IMR-90 (cell line): Measurements from ENCODE around the gene LGALS14. TPM values are rescaled to one million over a fixed set of nuclear protein-coding genes. Genes with fewer than 3 reads are reported as not detected.

Experiments used
- ATAC-seq: fragments of 200-7000 bp; cut with Tn5 transposase; 2 replicates; pipeline ENCODE4 v1.9.1; 2020; ENCODE audit warnings: low read depth, mild to moderate bottlenecking, moderate library complexity
- BruUV-seq: library from RNA; stranded (reverse); fragments of 400-500 nt; replicated peaks from 2 replicates; lab custom pipeline; 2021; lab: Mats Ljungman, UMichigan
- CTCF ChIA-PET: fragments of 300-600 bp; formaldehyde crosslinking; extraction: SDS; loops from one replicate; lab custom pipeline; 2021; ENCODE audit warnings: antibody characterized with exemption; lab: Yijun Ruan, JAX
- POLR2A ChIA-PET: fragments of 300-600 bp; sonication (Branson Sonifier 250); formaldehyde crosslinking; loops from one replicate; lab custom pipeline; 2022; ENCODE audit warnings: antibody characterized with exemption; ENCODE audit not compliant: unreplicated experiment; lab: Charles Lee
- DNase-seq: peaks from one replicate; pipeline ENCODE4 v3.0.0; 2013
- H2AFZ ChIP-seq: replicated peaks from 2 replicates; pipeline ENCODE3; 2013; ENCODE audit warnings: low read length, mild to moderate bottlenecking; ENCODE audit not compliant: poor library complexity
- H2AK5ac ChIP-seq: 2 replicates; pipeline ENCODE4 v1.6.1; 2013; ENCODE audit warnings: low read depth, low read length, inconsistent platforms
- H2AK9ac ChIP-seq: replicated peaks from 2 replicates; pipeline ENCODE3; 2013; ENCODE audit warnings: mild to moderate bottlenecking, low read depth, low read length, moderate library complexity; ENCODE audit not compliant: poor library complexity
- H2BK120ac ChIP-seq: 2 replicates; pipeline ENCODE4 v1.6.1; 2013; ENCODE audit warnings: low read depth, low read length, inconsistent platforms
- H2BK15ac ChIP-seq: 3 replicates; pipeline ENCODE4 v1.6.1; 2013; ENCODE audit warnings: low read depth, low read length, inconsistent platforms
- H2BK20ac ChIP-seq: 2 replicates; pipeline ENCODE4 v1.6.1; 2013; ENCODE audit warnings: low read depth, mild to moderate bottlenecking, inconsistent platforms, low read length, moderate library complexity
- H2BK5ac ChIP-seq: 2 replicates; pipeline ENCODE4 v1.6.1; 2013; ENCODE audit warnings: mild to moderate bottlenecking, low read depth, low read length, inconsistent platforms; ENCODE audit not compliant: poor library complexity, severe bottlenecking
- H3K14ac ChIP-seq: replicated peaks from 2 replicates; pipeline ENCODE4 v1.6.1; 2013; ENCODE audit warnings: low read depth, low read length, inconsistent platforms
- H3K18ac ChIP-seq: 2 replicates; pipeline ENCODE4 v1.6.1; 2013; ENCODE audit warnings: low read depth, low read length, control low read depth
- H3K23ac ChIP-seq: 2 replicates; pipeline ENCODE4 v1.6.1; 2013; ENCODE audit warnings: low read depth, low read length, inconsistent platforms
- H3K27ac ChIP-seq: 2 replicates; pipeline ENCODE4 v1.5.1; 2013; ENCODE audit warnings: mild to moderate bottlenecking, control low read depth, low read length; ENCODE audit not compliant: insufficient read depth
- H3K27me3 ChIP-seq: 2 replicates; pipeline ENCODE4 v1.6.1; 2013; ENCODE audit warnings: low read length; ENCODE audit not compliant: control insufficient read depth, insufficient read depth
- H3K36me3 ChIP-seq: 2 replicates; pipeline ENCODE4 v1.6.1; 2013; ENCODE audit warnings: low read length, mixed read lengths; ENCODE audit not compliant: control insufficient read depth, insufficient read depth
- H3K4ac ChIP-seq: 2 replicates; pipeline ENCODE4 v1.6.1; 2013; ENCODE audit warnings: low read depth, low read length, inconsistent platforms
- H3K4me1 ChIP-seq: 2 replicates; pipeline ENCODE4 v1.6.1; 2013; ENCODE audit warnings: low read length, mixed read lengths; ENCODE audit not compliant: control insufficient read depth, insufficient read depth
- H3K4me2 ChIP-seq: 2 replicates; pipeline ENCODE4 v1.6.1; 2013; ENCODE audit warnings: low read depth, mild to moderate bottlenecking, control low read depth, low read length, moderate library complexity
- H3K4me3 ChIP-seq: 2 replicates; pipeline ENCODE4 v1.5.1; 2013; ENCODE audit warnings: low read depth, mild to moderate bottlenecking, control low read depth, low read length, moderate library complexity; ENCODE audit not compliant: insufficient read depth
- H3K56ac ChIP-seq: 2 replicates; pipeline ENCODE4 v1.6.1; 2013; ENCODE audit warnings: low read length, inconsistent platforms; ENCODE audit not compliant: insufficient read depth; ENCODE audit errors: extremely low read depth
- H3K79me1 ChIP-seq, 2 experiments: 2 replicates each; pipeline ENCODE4 v1.6.1; 2013; ENCODE audit warnings: low read length in 2 of 2, inconsistent platforms in 1 of 2, low read depth in 1 of 2
- H3K9ac ChIP-seq: 2 replicates; pipeline ENCODE4 v1.6.1; 2013; ENCODE audit warnings: low read depth, low read length, control low read depth
- H3K9me1 ChIP-seq: 2 replicates; pipeline ENCODE4 v1.6.1; 2013; ENCODE audit warnings: low read length, inconsistent platforms; ENCODE audit not compliant: insufficient read depth
- H3K9me3 ChIP-seq: 2 replicates; pipeline ENCODE4 v1.6.1; 2013; ENCODE audit warnings: low read length; ENCODE audit not compliant: control insufficient read depth, insufficient read depth
- H4K20me1 ChIP-seq: 2 replicates; pipeline ENCODE4 v1.6.1; 2013; ENCODE audit warnings: low read length, inconsistent platforms; ENCODE audit not compliant: insufficient read depth
- H4K5ac ChIP-seq: 2 replicates; pipeline ENCODE4 v1.6.1; 2013; ENCODE audit warnings: mild to moderate bottlenecking, low read depth, low read length, control low read depth
- H4K8ac ChIP-seq, 2 experiments: 2 replicates each; pipeline ENCODE4 v1.6.1; 2013; ENCODE audit warnings: low read depth in 2 of 2, low read length in 2 of 2, control low read depth in 1 of 2, inconsistent platforms in 1 of 2
- H4K91ac ChIP-seq: 2 replicates; pipeline ENCODE4 v1.6.1; 2013; ENCODE audit warnings: low read depth, low read length, inconsistent platforms; ENCODE audit not compliant: insufficient read depth
- FOS ChIP-seq: fragments of 150-350 bp; IDR thresholded peaks from 2 replicates; pipeline ENCODE4 v1.6.1; 2016; ENCODE audit warnings: low read depth, low read length
- MAFK ChIP-seq: IDR thresholded peaks from 2 replicates; pipeline ENCODE4 v1.6.1; 2012; ENCODE audit warnings: low read depth, low read length, improper control_type of control experiment
- MAZ ChIP-seq: IDR thresholded peaks from 2 replicates; pipeline ENCODE4 v1.6.1; 2012; ENCODE audit warnings: low read depth, mild to moderate bottlenecking, low read length, improper control_type of control experiment, moderate library complexity, borderline replicate concordance
- POLR2A ChIP-seq: IDR thresholded peaks from 2 replicates; pipeline ENCODE4 v1.6.1; 2012; ENCODE audit warnings: mild to moderate bottlenecking, low read depth, low read length
- RAD21 ChIP-seq: IDR thresholded peaks from 2 replicates; pipeline ENCODE4 v1.6.1; 2012; ENCODE audit warnings: low read length, improper control_type of control experiment
- SMC3 ChIP-seq: fragments of 150-350 bp; IDR thresholded peaks from 2 replicates; pipeline ENCODE4 v1.6.1; 2016; ENCODE audit warnings: low read depth, mild to moderate bottlenecking, antibody characterized with exemption, low read length, moderate library complexity
- dilution Hi-C: fragments of 300-500 bp; cut with HindIII; formaldehyde crosslinking; loops from one replicate; pipeline ENCODE4 v1.14.3; 2018; ENCODE audit warnings: low sequenced_read_pairs; ENCODE audit not compliant: unreplicated experiment
- in situ Hi-C: fragments of 300-500 bp; cut with MboI; formaldehyde crosslinking; loops from 3 replicates; pipeline ENCODE4 v1.14.3; 2019; ENCODE audit warnings: low sequenced_read_pairs, inconsistent platforms, mixed read lengths
- intact Hi-C: fragments of 100-400 bp; cut with micrococcal nuclease; formaldehyde crosslinking; loops from 2 replicates; pipeline ENCODE4 v1.10.0; 2022
- polyA plus RNA-seq, 3 experiments: library from polyadenylated mRNA; depleted of rRNA; stranded (reverse); fragments of >200 nt; gene quantifications; 2 replicates each; pipeline ENCODE4 v1.2.3, GENCODE V29; 2012; ENCODE audit warnings: low replicate concordance in 1 of 3
- total RNA-seq: library from RNA; depleted of rRNA; stranded (reverse); fragments of >200 nt; gene quantifications from 2 replicates; pipeline ENCODE4 v1.2.3, GENCODE V29; 2012
- TF ChIP-seq, protein P1 (sequence below): fragments of 150-350 bp; IDR thresholded peaks from 2 replicates; pipeline ENCODE4 v1.6.1; 2016; ENCODE audit warnings: low read depth, mild to moderate bottlenecking, low read length, moderate library complexity, borderline replicate concordance

LGALS14 gene
- total and polyA plus RNA-seq, 2 of the 4 experiments (the other 2 are of a cell fraction): not detected

DNA sequence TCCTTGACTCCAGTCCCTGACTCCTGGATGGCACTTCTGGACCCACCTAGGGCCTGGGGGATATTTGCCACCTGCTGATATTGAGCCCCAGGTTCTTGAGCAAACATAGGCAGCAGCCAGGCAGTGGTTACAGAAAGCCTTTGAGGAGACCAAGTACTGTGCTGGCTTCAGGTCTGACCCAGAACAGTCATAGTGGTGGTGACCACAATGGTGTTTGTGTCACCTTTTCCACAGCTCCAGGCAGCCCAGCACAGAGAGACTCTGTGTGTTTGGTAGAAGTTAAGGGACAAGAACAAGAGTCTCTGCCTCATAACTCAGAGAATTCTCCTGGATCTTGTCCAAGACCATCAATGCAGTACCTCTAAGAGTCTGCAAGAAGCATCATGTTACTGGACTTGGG is 48.1 kb downstream of the LGALS14 start:
- no peak for ATAC-seq
- no peak for DNase-seq
- Histone ChIP-seq H3K27me3 (no peaks in the 10 kb centered on the region; the same call in none of the 2 replicates), H3K4me2 (no peak overlapping the region), H2AK9ac (no peak overlapping the region), H3K9ac (no peak overlapping the region), H3K9me1 (no peaks in the 10 kb centered on the region), H3K4ac (no peak overlapping the region), H2AFZ (no peak overlapping the region), H4K20me1 (no peaks in the 10 kb centered on the region), H2BK20ac (no peak overlapping the region), H3K36me3 (no peaks in the 10 kb centered on the region), H4K5ac (no peak overlapping the region), H2BK5ac (no peak overlapping the region), H3K4me1 (no peaks in the 10 kb centered on the region), H3K4me3 (no peak overlapping the region), H3K56ac (no peak overlapping the region), H2BK15ac (no peak overlapping the region), H3K27ac (no peak overlapping the region), H3K18ac (no peak overlapping the region), H4K8ac (no peak overlapping the region), H2BK120ac (no peak overlapping the region), H3K79me1 (no peaks in the 10 kb centered on the region), H3K23ac (no peak overlapping the region), H2AK5ac (no peak overlapping the region), H4K91ac (no peak overlapping the region), H3K14ac (no peak overlapping the region), H3K9me3 (no peaks in the 10 kb centered on the region)
- ChIA-PET POLR2A (no interaction called here), CTCF (no interaction called here)
- TF ChIP-seq MAFK (no peak), SMC3 (no peak), RAD21 (no peak), MAZ (no peak), POLR2A (no peak), FOS (no peak)
- TF ChIP-seq, protein P1, sequence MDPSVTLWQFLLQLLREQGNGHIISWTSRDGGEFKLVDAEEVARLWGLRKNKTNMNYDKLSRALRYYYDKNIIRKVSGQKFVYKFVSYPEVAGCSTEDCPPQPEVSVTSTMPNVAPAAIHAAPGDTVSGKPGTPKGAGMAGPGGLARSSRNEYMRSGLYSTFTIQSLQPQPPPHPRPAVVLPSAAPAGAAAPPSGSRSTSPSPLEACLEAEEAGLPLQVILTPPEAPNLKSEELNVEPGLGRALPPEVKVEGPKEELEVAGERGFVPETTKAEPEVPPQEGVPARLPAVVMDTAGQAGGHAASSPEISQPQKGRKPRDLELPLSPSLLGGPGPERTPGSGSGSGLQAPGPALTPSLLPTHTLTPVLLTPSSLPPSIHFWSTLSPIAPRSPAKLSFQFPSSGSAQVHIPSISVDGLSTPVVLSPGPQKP: no peak
- no TSS peak for BruUV-seq
- in situ Hi-C loops: no loop called here
- dilution Hi-C loops: no loop called here
- intact Hi-C loops: no loop called here
